DMS153 treated with DMSO at 0.1 percent for 48 hours (cell line): Measurements from ENCODE around the gene TMEM144.

Experiments used
- DNase-seq: peaks from one replicate; lab custom pipeline; 2025; ENCODE audit not compliant: unreplicated experiment; lab: John Stamatoyannopoulos, UW

The TMEM144 gene

GRCh38 chr4:158292156-158292555 is 81.9 kb downstream of the TMEM144 start:
- DNase-seq, result no peak

GRCh38 chr4:158295053-158295452 is 84.8 kb downstream of the TMEM144 start:
- DNase-seq, result no peak

GRCh38 chr4:158297866-158298265 is 87.6 kb downstream of the TMEM144 start:
- no peak for DNase-seq

GRCh38 chr4:158299459-158300007 is 89.2 kb downstream of the TMEM144 start:
- no peak for DNase-seq

- no peak for DNase-seq
Measured at GRCh38 chr4:158300012-158300411, 89.7 kb downstream of the TMEM144 start.

GRCh38 chr4:158302076-158302866 is 92.0 kb downstream of the TMEM144 start:
- no peak for DNase-seq

- no peak for DNase-seq
Measured at GRCh38 chr4:158304694-158305093, 94.4 kb downstream of the TMEM144 start.
